Neural cell (in vitro differentiated cells): Measurements from ENCODE around the gene EML4.

Experiments used
- CTCF ChIP-seq: fragments of 450-650 bp; IDR thresholded peaks from 2 replicates; pipeline ENCODE4 v1.5.1; 2014; ENCODE audit warnings: antibody characterized with exemption, mild to moderate bottlenecking, moderate library complexity; ENCODE audit not compliant: poor library complexity, severe bottlenecking
- EP300 ChIP-seq: fragments of 450-650 bp; conservative IDR thresholded peaks from 2 replicates; pipeline ENCODE4 v1.6.1; 2014; ENCODE audit warnings: antibody characterized with exemption, mild to moderate bottlenecking, moderate library complexity; ENCODE audit not compliant: poor library complexity, severe bottlenecking

- TF ChIP-seq EP300 (no peak), CTCF (no peak)
Measured at GRCh38 chr2:42183775-42184174, 14.6 kb downstream of the EML4 start.
